Left hindlimb (tissue), 1 donor: ENCODE measurements around the gene SKIC2.

ENCODE experiments used
- DNase-seq: peaks from one replicate; pipeline ENCODE4 v3.0.0-alpha.2; 2018

The SKIC2 gene

DNA sequence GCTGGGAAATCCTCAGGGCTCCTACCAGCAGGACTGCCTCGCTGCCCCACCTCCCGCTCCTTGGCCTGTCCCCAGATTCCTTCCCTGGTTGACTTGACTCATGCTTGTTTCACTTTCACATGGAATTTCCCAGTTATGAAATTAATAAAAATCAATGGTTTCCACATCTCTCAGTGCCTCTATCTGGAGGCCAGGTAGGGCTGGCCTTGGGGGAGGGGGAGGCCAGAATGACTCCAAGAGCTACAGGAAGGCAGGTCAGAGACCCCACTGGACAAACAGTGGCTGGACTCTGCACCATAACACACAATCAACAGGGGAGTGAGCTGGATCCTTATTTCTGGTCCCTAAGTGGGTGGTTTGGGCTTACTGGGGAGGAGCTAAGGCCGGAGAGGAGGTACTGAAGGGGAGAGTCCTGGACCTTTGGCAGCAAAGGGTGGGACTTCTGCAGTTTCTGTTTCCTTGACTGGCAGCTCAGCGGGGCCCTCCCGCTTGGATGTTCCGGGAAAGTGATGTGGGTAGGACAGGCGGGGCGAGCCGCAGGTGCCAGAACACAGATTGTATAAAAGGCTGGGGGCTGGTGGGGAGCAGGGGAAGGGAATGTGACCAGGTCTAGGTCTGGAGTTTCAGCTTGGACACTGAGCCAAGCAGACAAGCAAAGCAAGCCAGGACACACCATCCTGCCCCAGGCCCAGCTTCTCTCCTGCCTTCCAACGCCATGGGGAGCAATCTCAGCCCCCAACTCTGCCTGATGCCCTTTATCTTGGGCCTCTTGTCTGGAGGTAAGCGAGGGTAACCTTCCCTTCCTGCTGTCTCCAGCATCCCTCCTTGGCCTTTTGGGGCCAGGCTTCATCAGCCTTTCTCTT, 13.2 kb upstream of the SKIC2 start, which contains the start of gene CFB:
TSS of gene CFB (plus strand) at position 589 of the 863 bp plus-strand sequence. CDS start at position 716, 127 bp downstream.
- DNase-seq, result peak; percentile 60

DNA sequence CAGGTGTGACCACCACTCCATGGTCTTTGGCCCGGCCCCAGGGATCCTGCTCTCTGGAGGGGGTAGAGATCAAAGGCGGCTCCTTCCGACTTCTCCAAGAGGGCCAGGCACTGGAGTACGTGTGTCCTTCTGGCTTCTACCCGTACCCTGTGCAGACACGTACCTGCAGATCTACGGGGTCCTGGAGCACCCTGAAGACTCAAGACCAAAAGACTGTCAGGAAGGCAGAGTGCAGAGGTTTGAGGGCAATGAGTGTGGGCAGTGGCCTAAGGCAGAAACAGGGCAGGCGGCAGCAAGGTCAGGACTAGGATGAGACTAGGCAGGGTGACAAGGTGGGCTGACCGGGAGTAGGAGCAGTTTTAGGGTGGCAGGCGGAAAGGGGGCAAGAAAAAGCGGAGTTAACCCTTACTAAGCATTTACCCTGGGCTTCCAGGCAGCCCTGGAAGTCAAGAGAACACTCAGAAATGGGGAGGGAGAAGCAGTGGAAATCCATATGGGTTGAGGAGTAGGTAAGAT, 12.5 kb upstream of the SKIC2 start:
- DNase-seq, result no peak

DNA sequence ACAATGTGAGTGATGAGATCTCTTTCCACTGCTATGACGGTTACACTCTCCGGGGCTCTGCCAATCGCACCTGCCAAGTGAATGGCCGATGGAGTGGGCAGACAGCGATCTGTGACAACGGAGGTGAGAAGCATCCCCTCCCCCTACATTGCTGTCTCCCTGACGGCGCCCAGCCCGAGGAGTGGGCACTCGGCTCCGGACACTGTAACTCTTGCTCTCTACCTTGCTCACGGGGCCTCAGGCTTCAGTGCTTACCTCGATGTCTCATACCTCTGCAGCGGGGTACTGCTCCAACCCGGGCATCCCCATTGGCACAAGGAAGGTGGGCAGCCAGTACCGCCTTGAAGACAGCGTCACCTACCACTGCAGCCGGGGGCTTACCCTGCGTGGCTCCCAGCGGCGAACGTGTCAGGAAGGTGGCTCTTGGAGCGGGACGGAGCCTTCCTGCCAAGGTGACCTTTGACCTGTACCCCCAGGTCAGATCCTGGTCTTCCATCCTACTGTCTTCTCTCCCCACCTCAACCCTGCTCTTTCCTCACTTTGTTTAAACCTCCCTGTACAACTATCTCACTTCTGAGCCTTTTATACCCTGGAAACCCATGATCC, 11.8 kb upstream of the SKIC2 start:
- no peak for DNase-seq

DNA sequence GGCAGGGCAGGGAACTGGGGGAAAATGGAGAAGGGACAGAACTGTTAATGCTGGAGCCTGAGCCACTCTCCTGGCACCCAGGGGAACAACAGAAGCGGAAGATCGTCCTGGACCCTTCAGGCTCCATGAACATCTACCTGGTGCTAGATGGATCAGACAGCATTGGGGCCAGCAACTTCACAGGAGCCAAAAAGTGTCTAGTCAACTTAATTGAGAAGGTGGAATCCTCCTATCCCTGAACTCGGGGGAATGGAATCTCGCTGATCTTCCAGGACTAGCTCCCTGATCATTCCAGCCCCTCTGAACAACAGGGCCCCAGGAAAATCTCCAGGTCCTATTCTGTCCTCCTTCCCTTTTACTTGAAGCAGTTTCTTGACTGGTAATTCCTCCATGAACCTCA, 11.1 kb upstream of the SKIC2 start:
- DNase-seq, result no peak

DNA sequence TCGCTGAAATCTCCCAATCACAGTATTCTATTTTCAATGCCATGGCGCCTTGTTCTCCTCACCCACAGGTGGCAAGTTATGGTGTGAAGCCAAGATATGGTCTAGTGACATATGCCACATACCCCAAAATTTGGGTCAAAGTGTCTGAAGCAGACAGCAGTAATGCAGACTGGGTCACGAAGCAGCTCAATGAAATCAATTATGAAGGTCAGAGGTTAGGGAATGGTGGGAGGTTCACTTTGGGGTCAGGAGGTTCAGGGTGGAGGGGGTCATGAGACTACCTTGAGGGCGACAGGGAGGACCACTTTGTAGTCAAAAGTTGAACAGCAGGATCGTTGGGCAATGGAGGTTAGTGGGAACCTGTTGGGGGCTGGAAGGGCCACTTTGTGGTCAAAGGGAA, 10.7 kb upstream of the SKIC2 start:
- no peak for DNase-seq

DNA sequence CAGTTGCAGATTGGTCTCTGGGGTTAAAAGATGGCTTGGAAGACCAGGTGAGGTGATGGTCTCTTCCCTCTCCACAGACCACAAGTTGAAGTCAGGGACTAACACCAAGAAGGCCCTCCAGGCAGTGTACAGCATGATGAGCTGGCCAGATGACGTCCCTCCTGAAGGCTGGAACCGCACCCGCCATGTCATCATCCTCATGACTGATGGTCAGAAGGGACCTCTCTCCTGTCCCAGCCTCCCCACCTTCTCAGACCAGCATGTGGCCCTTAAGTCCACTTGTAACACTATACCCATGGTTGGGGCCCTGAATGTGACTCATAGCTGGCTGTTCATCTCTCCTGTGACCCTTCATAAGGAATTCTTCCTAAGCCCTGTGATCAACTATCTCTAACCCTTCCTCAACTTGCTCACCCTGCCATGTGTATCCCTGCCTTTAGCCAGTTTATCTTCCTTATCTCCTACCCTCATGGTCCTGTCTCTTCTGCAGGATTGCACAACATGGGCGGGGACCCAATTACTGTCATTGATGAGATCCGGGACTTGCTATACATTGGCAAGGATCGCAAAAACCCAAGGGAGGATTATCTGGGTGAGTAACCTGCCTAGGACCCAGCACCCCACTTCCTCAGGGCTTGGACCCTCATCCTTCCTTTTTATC, 10.1 kb upstream of the SKIC2 start:
- DNase-seq, result no peak

DNA sequence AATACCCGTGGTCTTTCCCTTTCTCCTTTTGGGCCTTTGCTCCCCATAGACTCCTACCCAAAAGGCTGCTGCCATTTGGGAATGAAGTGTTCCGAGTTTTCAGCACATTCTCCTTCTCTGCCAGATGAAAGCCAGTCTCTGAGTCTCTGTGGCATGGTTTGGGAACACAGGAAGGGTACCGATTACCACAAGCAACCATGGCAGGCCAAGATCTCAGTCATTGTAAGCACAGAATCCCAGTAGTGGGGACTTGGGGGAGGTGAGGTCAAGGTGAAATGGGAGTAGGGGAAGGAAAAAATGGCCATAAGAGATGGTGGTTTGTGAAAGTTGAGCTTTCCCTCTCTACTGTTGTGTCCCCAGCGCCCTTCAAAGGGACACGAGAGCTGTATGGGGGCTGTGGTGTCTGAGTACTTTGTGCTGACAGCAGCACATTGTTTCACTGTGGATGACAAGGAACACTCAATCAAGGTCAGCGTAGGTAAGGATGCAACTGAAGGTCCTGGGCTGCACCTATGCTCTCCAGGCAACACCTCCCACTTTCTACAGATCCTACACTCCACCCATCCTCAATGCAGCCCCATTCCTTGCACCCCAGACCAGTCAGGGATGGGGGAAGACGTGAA, 8.9 kb upstream of the SKIC2 start:
- DNase-seq, result no peak

DNA sequence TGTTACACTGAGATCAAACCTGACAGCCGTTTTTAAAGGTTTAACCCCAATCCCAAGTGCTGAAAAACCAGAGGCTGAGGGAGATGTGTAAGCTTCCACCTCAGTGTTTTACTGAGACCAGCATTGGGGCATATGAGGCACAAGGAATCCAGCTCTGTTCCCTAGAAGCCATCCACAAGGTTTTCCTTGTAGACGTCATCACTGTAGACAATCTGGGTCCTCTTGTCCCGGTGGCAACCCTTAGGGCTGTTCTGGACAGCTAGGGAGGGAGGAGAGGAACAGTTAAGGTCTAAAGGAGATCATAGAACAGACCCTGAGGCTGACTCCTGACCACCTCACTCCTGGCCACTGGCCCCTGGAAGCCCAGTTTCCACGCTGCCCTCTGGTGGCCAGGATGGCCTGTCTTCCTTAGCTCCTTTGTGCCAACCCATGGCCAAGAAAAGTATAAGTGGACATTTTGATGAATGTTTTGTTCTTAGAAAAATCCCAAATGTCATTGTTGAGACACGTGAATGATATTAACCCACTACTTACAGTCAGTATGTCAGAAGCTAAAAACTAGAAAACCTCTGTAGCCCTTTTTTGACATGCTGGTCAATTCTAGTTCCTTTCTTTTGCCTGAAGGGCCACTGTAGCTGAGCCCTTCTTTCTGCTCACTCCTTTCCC, 6.7 kb upstream of the SKIC2 start:
- no peak for DNase-seq

DNA sequence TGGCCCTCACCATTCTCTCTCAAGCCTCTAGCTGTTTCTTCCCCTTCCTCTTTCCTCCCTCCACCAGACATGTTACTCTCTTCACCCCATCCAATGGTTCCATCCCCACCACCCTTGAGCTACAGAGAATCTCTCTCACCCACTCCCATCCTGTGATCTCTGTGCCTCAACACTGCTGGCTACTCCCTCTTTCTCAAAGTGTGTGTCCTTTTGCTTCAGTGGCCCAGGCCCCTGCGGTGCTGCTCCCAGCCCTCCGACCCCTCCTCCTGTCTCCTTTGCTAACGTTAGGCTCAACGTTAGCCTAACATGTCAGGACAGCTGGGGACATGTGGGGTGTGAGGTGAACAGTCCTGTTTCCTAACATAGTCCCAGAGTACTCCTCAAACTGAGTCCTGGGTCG, 6.1 kb upstream of the SKIC2 start:
- DNase-seq, result no peak

DNA sequence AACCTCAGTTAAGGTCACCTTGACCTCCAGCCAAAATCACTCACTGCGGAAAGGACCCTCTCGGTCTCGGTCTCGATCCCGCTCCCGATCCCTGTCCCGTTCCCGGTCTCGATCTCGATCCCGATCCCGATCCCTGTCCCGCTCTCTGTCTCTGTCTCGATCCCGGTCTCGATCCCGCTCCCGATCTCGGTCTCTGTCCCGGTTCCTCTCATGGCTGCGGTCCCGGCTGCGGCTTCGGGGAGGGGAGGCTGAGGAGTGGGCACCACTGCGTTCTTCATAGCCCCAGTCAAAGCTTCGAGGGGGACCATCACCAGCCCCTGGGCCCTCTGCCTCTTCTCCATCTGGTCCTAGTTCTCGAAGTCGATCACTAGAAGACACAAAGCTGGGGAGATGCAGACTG, 4.5 kb upstream of the SKIC2 start:
- DNase-seq, result no peak

DNA sequence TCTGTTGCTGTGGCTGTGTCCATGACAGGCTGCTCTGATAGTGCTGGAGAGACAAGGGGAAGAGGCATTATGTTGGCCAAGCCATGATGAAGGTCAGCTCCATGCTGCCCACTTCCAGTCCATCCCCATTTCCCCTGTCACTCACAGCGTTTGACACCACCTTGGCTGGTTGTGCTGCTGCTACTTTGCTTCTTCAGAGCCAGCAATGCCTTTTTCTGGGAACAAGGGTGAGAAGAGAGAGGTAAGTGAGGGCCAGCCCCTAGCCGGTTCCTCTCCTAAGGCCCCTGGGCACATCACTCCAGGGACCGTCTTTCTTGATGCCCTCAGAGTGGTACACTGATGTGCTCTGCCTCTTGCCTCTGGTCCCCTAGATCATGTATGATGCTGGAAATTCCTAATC, 2.2 kb upstream of the SKIC2 start:
- no peak for DNase-seq

DNA sequence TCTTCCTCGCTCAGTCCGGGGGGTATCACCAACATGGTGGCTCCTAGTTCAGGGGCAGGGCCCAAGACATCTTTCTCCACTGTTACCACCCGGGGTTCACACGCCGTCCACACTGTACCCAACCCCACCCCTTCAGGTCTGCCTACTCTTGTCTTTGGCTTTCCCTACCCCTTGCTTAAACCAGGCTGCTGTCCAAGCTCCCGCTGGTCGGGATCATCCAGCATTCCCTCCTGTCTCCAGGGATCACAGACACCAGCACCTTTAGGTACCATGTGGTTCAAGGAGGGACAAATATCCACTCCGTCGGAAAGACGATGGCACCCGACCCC, 599 bp upstream of the SKIC2 start:
- no peak for DNase-seq

DNA sequence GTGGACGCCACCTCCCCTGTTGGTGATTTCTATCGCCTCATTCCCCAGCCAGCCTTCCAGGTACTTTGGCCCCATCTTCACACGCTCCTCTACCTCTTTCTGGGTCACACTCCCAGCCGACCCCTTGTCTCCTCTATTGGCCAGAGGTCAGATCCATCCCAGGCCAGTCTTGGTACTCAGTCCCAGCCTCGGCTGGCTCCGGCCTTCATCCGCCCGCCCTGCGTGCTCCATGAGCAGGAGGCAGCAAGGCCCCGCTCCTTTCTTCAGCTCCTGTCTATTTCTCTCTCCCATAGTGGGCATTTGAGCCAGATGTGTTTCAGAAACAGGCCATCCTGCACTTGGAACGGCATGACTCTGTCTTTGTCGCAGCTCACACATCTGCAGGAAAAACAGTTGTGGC, 2.6 kb downstream of the SKIC2 start:
- DNase-seq, result peak; percentile 25

DNA sequence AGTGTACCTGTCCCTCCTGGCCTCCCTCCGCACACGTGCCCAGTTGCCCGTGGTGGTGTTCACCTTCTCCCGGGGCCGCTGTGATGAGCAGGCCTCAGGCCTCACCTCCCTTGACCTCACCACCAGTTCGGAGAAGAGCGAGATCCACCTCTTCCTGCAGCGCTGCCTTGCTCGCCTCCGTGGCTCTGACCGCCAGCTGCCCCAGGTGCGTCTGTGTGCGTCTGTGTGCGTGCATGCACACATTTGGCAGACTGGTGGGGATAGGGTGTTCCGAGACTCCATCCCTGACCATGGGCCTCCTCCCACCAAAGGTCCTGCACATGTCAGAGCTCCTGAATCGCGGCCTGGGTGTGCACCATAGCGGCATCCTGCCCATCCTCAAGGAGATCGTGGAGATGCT, 4.9 kb downstream of the SKIC2 start:
- no peak for DNase-seq

DNA sequence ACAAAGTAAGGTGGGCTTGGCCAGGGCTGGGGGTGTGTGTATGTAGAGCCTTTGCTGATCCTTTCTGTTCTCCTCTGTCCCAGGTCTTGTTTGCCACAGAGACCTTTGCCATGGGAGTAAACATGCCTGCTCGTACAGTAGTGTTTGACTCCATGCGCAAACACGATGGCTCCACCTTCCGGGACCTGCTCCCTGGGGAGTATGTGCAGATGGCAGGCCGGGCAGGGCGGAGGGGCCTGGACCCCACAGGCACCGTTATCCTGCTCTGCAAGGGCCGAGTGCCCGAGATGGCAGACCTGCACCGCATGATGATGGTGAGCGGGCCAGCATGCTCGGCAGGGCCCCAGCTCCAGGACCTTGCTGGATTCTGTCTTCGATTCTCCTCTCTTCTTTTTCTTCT, 6.7 kb downstream of the SKIC2 start:
- no peak for DNase-seq

DNA sequence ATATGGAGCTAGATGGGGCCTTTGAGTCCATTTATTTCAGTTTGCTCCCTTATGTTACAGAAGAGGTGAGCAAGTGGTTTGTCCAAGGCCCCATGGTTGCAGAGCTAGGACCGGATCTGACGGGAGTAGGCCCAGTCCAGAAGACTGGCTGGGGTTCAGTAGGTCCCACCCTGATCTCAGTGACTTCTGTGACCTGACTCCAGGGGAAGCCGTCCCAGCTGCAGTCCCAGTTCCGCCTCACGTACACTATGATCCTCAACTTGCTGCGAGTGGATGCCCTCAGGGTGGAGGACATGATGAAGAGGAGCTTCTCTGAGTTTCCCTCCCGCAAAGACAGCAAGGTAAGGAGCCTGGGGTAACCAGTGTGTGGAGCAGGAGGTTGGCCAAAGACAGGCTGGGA, 7.5 kb downstream of the SKIC2 start:
- DNase-seq, result no peak

DNA sequence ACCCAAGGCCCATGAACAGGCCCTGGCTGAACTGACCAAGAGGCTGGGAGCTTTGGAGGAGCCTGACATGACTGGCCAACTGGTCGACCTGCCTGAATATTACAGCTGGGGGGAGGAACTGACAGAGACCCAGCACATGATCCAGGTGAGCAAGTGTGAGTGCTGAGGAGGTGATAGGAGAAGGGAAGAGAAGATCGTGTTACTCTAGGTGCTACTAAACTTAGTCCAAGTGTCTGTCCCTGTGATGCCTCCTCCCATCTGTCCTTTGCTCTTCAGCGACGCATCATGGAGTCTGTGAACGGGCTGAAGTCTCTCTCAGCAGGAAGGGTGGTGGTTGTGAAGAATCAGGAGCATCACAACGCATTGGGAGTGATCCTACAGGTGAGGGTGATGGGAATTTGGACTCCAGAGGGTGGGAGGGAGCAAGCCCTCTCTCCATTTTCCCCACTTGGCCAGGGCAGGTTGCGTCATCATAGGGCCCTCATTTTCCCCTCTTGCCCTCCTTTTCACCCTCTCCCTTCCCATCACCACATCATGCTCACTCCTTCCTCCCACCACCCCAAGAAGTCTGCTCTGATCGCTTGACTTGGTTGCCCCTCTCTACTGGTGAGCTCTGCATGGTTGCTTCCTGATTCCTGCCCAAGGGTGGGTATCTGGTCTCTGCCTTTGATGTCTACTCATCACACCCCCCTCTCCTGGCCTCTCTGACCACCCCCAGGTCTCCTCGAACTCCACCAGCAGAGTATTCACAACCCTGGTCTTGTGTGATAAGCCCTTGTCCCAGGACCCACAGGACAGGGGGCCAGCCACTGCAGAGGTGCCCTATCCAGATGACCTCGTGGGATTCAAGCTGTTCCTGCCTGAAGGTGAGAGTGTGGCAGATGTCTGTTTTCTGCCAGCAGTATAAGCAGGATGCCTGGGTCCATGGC, 8.3 kb downstream of the SKIC2 start:
- DNase-seq, result no peak

DNA sequence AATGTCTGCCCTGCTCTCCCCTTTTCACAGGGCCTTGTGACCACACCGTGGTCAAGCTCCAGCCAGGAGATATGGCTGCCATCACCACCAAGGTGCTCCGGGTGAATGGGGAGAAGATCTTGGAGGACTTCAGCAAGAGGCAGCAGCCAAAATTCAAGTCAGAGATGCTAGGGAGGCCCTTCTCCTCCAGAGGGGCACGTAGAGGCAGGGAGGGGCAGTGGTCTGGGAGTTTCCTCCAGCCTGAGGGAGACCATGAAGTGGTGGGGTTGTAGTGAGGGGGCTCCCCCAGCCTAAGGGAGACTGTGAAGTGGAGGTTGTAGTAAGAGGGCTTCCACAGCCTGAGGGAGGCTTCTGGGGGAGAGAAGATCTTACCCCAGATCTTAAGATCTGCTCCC, 8.9 kb downstream of the SKIC2 start:
- no peak for DNase-seq

DNA sequence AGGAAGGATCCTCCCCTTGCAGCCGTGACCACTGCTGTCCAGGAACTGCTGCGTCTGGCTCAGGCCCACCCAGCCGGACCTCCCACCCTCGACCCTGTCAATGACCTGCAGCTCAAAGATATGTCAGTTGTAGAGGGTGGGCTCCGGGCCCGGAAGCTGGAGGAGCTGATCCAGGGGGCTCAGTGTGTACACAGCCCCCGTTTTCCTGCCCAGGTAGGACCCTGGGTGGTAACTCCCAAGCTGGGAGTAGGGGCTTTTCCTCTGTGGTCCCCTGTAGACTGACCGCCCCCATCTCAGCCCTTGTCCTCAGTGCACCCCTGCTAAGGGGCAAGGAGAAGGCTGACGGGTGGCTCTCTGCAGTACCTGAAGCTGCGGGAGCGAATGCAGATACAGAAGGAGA, 9.4 kb downstream of the SKIC2 start:
- DNase-seq, result no peak

DNA sequence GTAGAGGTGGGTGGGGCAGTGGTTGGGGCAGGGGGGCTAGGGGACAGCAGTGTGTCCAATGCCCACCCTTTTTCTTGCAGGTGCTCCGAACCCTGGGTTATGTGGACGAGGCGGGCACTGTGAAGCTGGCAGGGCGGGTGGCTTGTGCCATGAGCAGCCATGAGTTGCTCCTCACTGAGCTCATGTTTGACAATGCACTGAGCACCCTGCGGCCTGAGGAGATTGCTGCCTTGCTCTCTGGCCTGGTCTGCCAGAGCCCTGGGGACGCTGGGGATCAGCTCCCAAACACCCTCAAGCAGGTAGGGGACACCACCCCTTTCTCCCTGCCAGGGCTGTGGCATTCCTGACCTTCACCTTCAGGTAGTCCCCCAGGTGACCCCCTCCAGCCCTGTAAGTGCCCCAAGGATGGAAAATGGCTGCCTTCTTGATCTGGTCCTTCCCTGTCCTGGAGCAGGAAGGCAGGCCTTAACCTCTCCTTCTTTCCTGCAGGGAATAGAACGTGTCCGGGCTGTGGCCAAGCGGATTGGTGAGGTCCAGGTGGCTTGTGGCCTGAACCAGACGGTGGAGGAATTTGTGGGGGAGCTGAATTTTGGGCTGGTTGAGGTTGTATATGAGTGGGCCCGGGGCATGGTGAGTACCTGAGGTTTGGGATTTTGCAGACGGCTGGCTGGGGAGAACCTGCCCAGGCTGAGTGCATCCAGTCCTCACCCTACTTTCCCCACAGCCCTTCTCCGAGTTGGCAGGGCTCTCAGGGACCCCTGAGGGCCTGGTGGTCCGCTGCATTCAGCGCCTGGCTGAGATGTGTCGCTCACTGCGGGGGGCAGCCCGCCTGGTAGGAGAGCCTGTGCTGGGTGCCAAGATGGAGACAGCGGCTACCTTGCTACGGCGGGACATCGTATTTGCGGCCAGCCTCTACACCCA, 10.1 kb downstream of the SKIC2 start:
- no peak for DNase-seq
